Measurements from ENCODE around the gene SLC25A40.

- TF ChIP-seq CTCF (IDR thresholded peaks at IDR 0.05) (no peak), POLR2A (IDR thresholded peaks at IDR 0.05) (no peak)
These were observed 43.0 kb downstream of the SLC25A40 start for GRCh38 chr7:87833130-87833529.

All from uterus (tissue), 2 donors.